Measurements from ENCODE around the gene RALGPS1. TPM values are rescaled to one million over a fixed set of nuclear protein-coding genes. Genes with fewer than 3 reads are reported as not detected.

The RALGPS1 gene
- total RNA-seq, 4 donors from 2014 or later, result 4.6 to 11.9 (median 10.0) TPM

- Histone ChIP-seq H3K27ac (replicated peaks in 1 of 4) (no peak overlapping the region), H3K9me3 (no peaks in the 10 kb centered on the region), H3K27me3 (peaks cover 0 to 13% (median 0%) of the 10 kb centered on the region in 4 donors), H3K36me3 (no peaks in the 10 kb centered on the region), H3K4me1 (no peaks in the 10 kb centered on the region), H3K4me3 (no peak overlapping the region)
- TF ChIP-seq CTCF (IDR thresholded peaks at IDR 0.05) (no peak), POLR2AphosphoS5 (IDR thresholded peaks at IDR 0.05) (no peak), EP300 (IDR thresholded peaks at IDR 0.05) (no peak)
- intact Hi-C loops (cut with DNase I), result no loop called here
- DNase-seq (ENCODE audit: extremely low spot score), result no peak
- WGBS, result 62% methylated on average over 2 of the region's 2 CpGs
Observed at GRCh38 chr9:126907058-126907457, 7.5 kb upstream of the RALGPS1 start.

- no peak for TF ChIP-seq POLR2AphosphoS5 (IDR thresholded peaks at IDR 0.05)
- no peak for TF ChIP-seq POLR2A (IDR thresholded peaks at IDR 0.05; ENCODE audit: low read depth)
- TF ChIP-seq CTCF (IDR thresholded peaks at IDR 0.05), result no peak
- TF ChIP-seq EP300 (IDR thresholded peaks at IDR 0.05), result no peak
- Histone ChIP-seq H3K9me3 (no peaks in the 10 kb centered on the region), H3K36me3 (no peaks in the 10 kb centered on the region), H3K4me1 (peaks cover 10 to 16% (median 13%) of the 10 kb centered on the region in 4 donors), H3K4me3 (peak overlapping the region; percentile 67 to 92 (median 76)), H3K27me3 (no peaks in the 10 kb centered on the region), H3K27ac (replicated peaks in 1 of 4) (peak overlapping the region in 1 of 4 donors; percentile 84)
- 31% methylated on average over 8 of the region's 43 CpGs for WGBS
- intact Hi-C loops (cut with DNase I), result loop anchor here (5.0 kb wide), 1 partner anchor 53 kb away; the partner anchor contains the start of gene ZBTB34
- DNase-seq (ENCODE audit: extremely low spot score), result no peak
Observed at GRCh38 chr9:126915281-126915816, 767 bp downstream of the RALGPS1 start.

- WGBS, result 86% methylated on average over 14 of the region's 15 CpGs
- TF ChIP-seq CTCF (IDR thresholded peaks at IDR 0.05) (no peak), POLR2A (IDR thresholded peaks at IDR 0.05; ENCODE audit: low read depth) (no peak), POLR2AphosphoS5 (IDR thresholded peaks at IDR 0.05) (no peak), EP300 (IDR thresholded peaks at IDR 0.05) (no peak)
- H3K27ac ChIP-seq (replicated peaks in 1 of 4), result no peak overlapping the region
Observed at GRCh38 chr9:126915846-126916543, 1.4 kb downstream of the RALGPS1 start.

GRCh38 chr9:126916909-126917308, 2.3 kb downstream of the RALGPS1 start:
- intact Hi-C loops (cut with DNase I), result loop anchor here (5.0 kb wide), 1 partner anchor 55 kb away; the partner anchor contains the start of gene ZBTB34
- no peaks in the 10 kb centered on the region for H3K36me3 ChIP-seq
- TF ChIP-seq CTCF (IDR thresholded peaks at IDR 0.05) (no peak), POLR2A (IDR thresholded peaks at IDR 0.05; ENCODE audit: low read depth) (no peak), EP300 (IDR thresholded peaks at IDR 0.05) (no peak), POLR2AphosphoS5 (IDR thresholded peaks at IDR 0.05) (no peak)
- no peak overlapping the region for H3K4me3 ChIP-seq
- peaks cover 10 to 16% (median 13%) of the 10 kb centered on the region in 4 donors for H3K4me1 ChIP-seq
- H3K27me3 ChIP-seq, result no peaks in the 10 kb centered on the region
- 88% methylated on average over 2 of the region's 2 CpGs for WGBS
- no peaks in the 10 kb centered on the region for H3K9me3 ChIP-seq
- no peak overlapping the region for H3K27ac ChIP-seq (replicated peaks in 1 of 4)
- DNase-seq (ENCODE audit: extremely low spot score), result no peak

More at GRCh38 chr9:126915846-126916543, 1.4 kb downstream of the RALGPS1 start:
- no peaks in the 10 kb centered on the region for H3K9me3 ChIP-seq
- no peak for DNase-seq (ENCODE audit: extremely low spot score)
- no peaks in the 10 kb centered on the region for H3K27me3 ChIP-seq
- no peaks in the 10 kb centered on the region for H3K36me3 ChIP-seq
- peak overlapping the region in 1 of 4 donors; percentile 72 for H3K4me3 ChIP-seq
- intact Hi-C loops (cut with DNase I), result loop anchor here (5.0 kb wide), 1 partner anchor 54 kb away; the partner anchor contains the start of gene ZBTB34
- H3K4me1 ChIP-seq, result peaks cover 10 to 16% (median 13%) of the 10 kb centered on the region in 4 donors
